ENCODE data around the gene DEDD.

GRCh38 chr1:161163793-161164192 is 31.3 kb upstream of the DEDD start:
- TF ChIP-seq, protein P1, sequence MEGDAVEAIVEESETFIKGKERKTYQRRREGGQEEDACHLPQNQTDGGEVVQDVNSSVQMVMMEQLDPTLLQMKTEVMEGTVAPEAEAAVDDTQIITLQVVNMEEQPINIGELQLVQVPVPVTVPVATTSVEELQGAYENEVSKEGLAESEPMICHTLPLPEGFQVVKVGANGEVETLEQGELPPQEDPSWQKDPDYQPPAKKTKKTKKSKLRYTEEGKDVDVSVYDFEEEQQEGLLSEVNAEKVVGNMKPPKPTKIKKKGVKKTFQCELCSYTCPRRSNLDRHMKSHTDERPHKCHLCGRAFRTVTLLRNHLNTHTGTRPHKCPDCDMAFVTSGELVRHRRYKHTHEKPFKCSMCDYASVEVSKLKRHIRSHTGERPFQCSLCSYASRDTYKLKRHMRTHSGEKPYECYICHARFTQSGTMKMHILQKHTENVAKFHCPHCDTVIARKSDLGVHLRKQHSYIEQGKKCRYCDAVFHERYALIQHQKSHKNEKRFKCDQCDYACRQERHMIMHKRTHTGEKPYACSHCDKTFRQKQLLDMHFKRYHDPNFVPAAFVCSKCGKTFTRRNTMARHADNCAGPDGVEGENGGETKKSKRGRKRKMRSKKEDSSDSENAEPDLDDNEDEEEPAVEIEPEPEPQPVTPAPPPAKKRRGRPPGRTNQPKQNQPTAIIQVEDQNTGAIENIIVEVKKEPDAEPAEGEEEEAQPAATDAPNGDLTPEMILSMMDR (IDR thresholded peaks at IDR 0.05): no peak
- no peak for TF ChIP-seq EZH2 (IDR thresholded peaks at IDR 0.05; ENCODE audit: borderline replicate concordance, insufficient read depth, low read depth, low read length, poor library complexity, severe bottlenecking)
